Spleen (tissue), 11 donors: ENCODE results near the gene UMOD. TPM values are rescaled to one million over a fixed set of nuclear protein-coding genes. Genes with fewer than 3 reads are reported as not detected.
"Not testable (repeated sequence)": the region's sequence is repeated elsewhere in the genome, so short reads cannot be mapped to it uniquely, and the experiment has no call there.

ENCODE experiments used
- DNase-seq: peaks from one replicate; pipeline ENCODE4 v3.0.0-alpha.2; 2020
- H3K27ac ChIP-seq, 8 donors: fragments of 200-600 bp; sonication (generic) in 7 of 8; 1 replicate in 4 of 8; 2 replicates in 4 of 8; pipeline versions ENCODE4 v1.5.0 to v1.8.0; 2016 to 2021; ENCODE audit warnings: inconsistent platforms in 4 of 8, mild to moderate bottlenecking in 4 of 8, moderate library complexity in 1 of 8
- H3K27me3 ChIP-seq, 7 donors: fragments of 200-600 bp; sonication (generic) in 6 of 7; replicated peaks in 1 of 7; 1 replicate in 4 of 7; 2 replicates in 3 of 7; pipeline versions ENCODE4 v1.5.0 to v1.8.0; 2016 to 2021; ENCODE audit warnings: inconsistent platforms in 3 of 7, mild to moderate bottlenecking in 1 of 7
- H3K36me3 ChIP-seq, 6 donors: fragments of 200-600 bp; sonication (generic) in 5 of 6; 1 replicate in 4 of 6; 2 replicates in 2 of 6; pipeline versions ENCODE4 v1.5.0 to v1.8.0; 2016 to 2021; ENCODE audit warnings: inconsistent platforms in 2 of 6
- H3K4me1 ChIP-seq, 6 donors: fragments of 200-600 bp; sonication (generic) in 5 of 6; 1 replicate in 3 of 6; 2 replicates in 3 of 6; pipeline versions ENCODE4 v1.5.0 to v1.8.0; 2016 to 2021; ENCODE audit warnings: inconsistent platforms in 3 of 6
- H3K4me3 ChIP-seq, 8 donors: fragments of 200-600 bp; sonication (generic) in 7 of 8; 1 replicate in 4 of 8; 2 replicates in 4 of 8; pipeline versions ENCODE4 v1.5.0 to v1.8.0; 2016 to 2021; ENCODE audit warnings: inconsistent platforms in 4 of 8, mild to moderate bottlenecking in 4 of 8, moderate library complexity in 2 of 8
- H3K9me3 ChIP-seq, 8 donors: fragments of 200-600 bp; sonication (generic) in 7 of 8; 1 replicate in 4 of 8; 2 replicates in 4 of 8; pipeline versions ENCODE4 v1.5.0 to v1.8.0; 2016 to 2021; ENCODE audit warnings: inconsistent platforms in 4 of 8
- CTCF ChIP-seq, 11 experiments: fragments of 200-600 bp in 7 of 11; fragments of 450-650 bp in 4 of 11; sonication (generic) in 4 of 11; IDR thresholded peaks in 8 of 11; conservative IDR thresholded peaks in 3 of 11; 1 replicate in 7 of 11; 2 replicates in 4 of 11; pipeline versions ENCODE4 v1.4.0 to v1.8.0; 2016 to 2021; ENCODE audit warnings: antibody characterized with exemption in 11 of 11, inconsistent platforms in 4 of 11, mild to moderate bottlenecking in 1 of 11
- POLR2A ChIP-seq, 3 donors: fragments of 450-650 bp; IDR thresholded peaks; one replicate each; pipeline ENCODE4 v1.5.1; 2017; ENCODE audit warnings: antibody characterized with exemption in 3 of 3, mild to moderate bottlenecking in 1 of 3
- POLR2AphosphoS5 ChIP-seq, 3 donors: sonication (generic); formaldehyde crosslinking; IDR thresholded peaks; one replicate each; pipeline ENCODE4 v1.5.1; 2017; ENCODE audit warnings: antibody characterized with exemption in 3 of 3
- WGBS, 5 donors: extraction: QIAGEN DNeasy Blood & Tissue Kit in 3 of 5; methylation state at CpG; one replicate each; pipeline versions ENCODE4 v1.1.5 to v1.1.7; 2013 to 2018; 5-methylcytosine and 5-hydroxymethylcytosine counted together
- intact Hi-C: fragments of 100-400 bp; cut with DNase I; formaldehyde crosslinking; loops from one replicate; pipeline ENCODE4 v1.15.0; 2023; ENCODE audit warnings: low total_unique reads
- polyA plus RNA-seq, 3 donors: library from polyadenylated mRNA; stranded (reverse); fragments of 200-250 nt; gene quantifications; one replicate each; pipeline ENCODE4 v1.2.1, GENCODE V29; 2013
- total RNA-seq, 7 donors: library from RNA; depleted of rRNA in 3 of 7; stranded (reverse); fragments of >200 nt in 3 of 7; fragmentation: NEBNext Ultra II Directional in 4 of 7; extraction: Animal tissue kit (Norgen Biotek cat#: 25700) in 4 of 7; gene quantifications; one replicate each; pipeline versions ENCODE4 v1.1.0 to v1.2.1, GENCODE V29; 2016 to 2021
- donor health status: healthy with polysubstance abuse.
- donor health status: DM: no; HTN: no; CAD: no; lungs with moderate emphysema.
- donor health status: DM: no; HTN: no; CAD: no.
- donor health status: Bipolar disorder and iron deficiency.
- donor health status: healthy.
- donor health status: DM: no; HTN: no; CAD: no.
- donor health status: DM: yes; HTN: yes; CAD: no.

Gene UMOD
- total and polyA plus RNA-seq, 10 donors: 0.17 TPM; not detected in 9

DNA sequence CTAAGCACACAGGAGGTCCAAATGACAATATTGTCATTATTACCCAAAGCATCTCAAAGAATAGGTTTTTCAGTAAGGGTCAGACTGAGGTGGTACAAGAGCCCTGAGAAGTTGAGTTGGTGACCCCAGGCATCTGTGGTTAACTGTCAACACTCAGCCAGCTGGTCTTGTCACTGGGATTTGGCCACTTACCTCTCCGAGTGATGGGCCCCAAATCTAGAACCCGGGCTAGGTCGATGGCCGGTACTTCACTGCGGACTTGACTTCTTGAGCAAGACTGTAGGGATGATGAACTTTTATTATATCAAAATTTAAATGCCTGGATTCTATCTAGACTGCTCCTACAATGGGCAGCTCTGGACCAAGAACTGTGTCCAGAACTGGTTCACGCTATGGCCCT, 36.8 kb downstream of the UMOD start:
- intact Hi-C loops: no loop called here
- H3K27ac ChIP-seq: no peak overlapping the region
- H3K4me3 ChIP-seq: no peak overlapping the region
- TF ChIP-seq CTCF (IDR thresholded peaks at IDR 0.05 in 8 of 11, conservative IDR thresholded peaks at IDR 0.05 in 3 of 11): no peak
- no peak for TF ChIP-seq POLR2A (IDR thresholded peaks at IDR 0.05)
- no peak for TF ChIP-seq POLR2AphosphoS5 (IDR thresholded peaks at IDR 0.05)
- DNase-seq: no peak
- H3K36me3 ChIP-seq: no peaks in the 10 kb centered on the region
- 89 to 99% (median 93%) methylated on average over 6 of the region's 6 CpGs for WGBS, 5 donors
- H3K27me3 ChIP-seq: peaks cover 0 to 6% (median 0%) of the 10 kb centered on the region in 7 donors
- H3K4me1 ChIP-seq: no peaks in the 10 kb centered on the region
- no peaks in the 10 kb centered on the region for H3K9me3 ChIP-seq

GRCh38 chr16:20314575-20314974, 37.9 kb downstream of the UMOD start:
- Histone ChIP-seq H3K27me3 (peaks cover 0 to 6% (median 0%) of the 10 kb centered on the region in 7 donors), H3K36me3 (no peaks in the 10 kb centered on the region), H3K4me3 (no peak overlapping the region), H3K9me3 (no peaks in the 10 kb centered on the region), H3K27ac (no peak overlapping the region), H3K4me1 (no peaks in the 10 kb centered on the region)
- intact Hi-C loops: no loop called here
- 81 to 91% (median 86%) methylated on average over 3 of the region's 3 CpGs for WGBS, 5 donors
- TF ChIP-seq POLR2AphosphoS5 (IDR thresholded peaks at IDR 0.05) (no peak), CTCF (IDR thresholded peaks at IDR 0.05 in 8 of 11, conservative IDR thresholded peaks at IDR 0.05 in 3 of 11) (no peak), POLR2A (IDR thresholded peaks at IDR 0.05) (no peak)
- no peak for DNase-seq

- Histone ChIP-seq H3K27me3 (peaks cover 0 to 6% (median 0%) of the 10 kb centered on the region in 7 donors), H3K4me1 (no peaks in the 10 kb centered on the region), H3K27ac (no peak overlapping the region), H3K9me3 (no peaks in the 10 kb centered on the region), H3K36me3 (no peaks in the 10 kb centered on the region), H3K4me3 (no peak overlapping the region)
- 84 to 98% (median 91%) methylated on average over 3 of the region's 3 CpGs for WGBS, 5 donors
- TF ChIP-seq CTCF (IDR thresholded peaks at IDR 0.05 in 8 of 11, conservative IDR thresholded peaks at IDR 0.05 in 3 of 11): no peak
- TF ChIP-seq POLR2AphosphoS5 (IDR thresholded peaks at IDR 0.05): no peak
- no peak for TF ChIP-seq POLR2A (IDR thresholded peaks at IDR 0.05)
- intact Hi-C loops: no loop called here
- DNase-seq: no peak
Measured at GRCh38 chr16:20313741-20314140, 38.8 kb downstream of the UMOD start.

- H3K4me1 ChIP-seq, H3K9me3 ChIP-seq, H3K27me3 ChIP-seq, intact Hi-C loops, H3K4me3 ChIP-seq, DNase-seq, H3K36me3 ChIP-seq, H3K27ac ChIP-seq: not testable (repeated sequence)
- WGBS, 5 donors: 87 to 93% (median 89%) methylated on average over 7 of the region's 7 CpGs
Measured at GRCh38 chr16:20312536-20313095, 39.9 kb downstream of the UMOD start.

- no peak overlapping the region for H3K27ac ChIP-seq
- intact Hi-C loops: no loop called here
- no peak for DNase-seq
- H3K36me3 ChIP-seq: no peaks in the 10 kb centered on the region
- no peaks in the 10 kb centered on the region for H3K27me3 ChIP-seq
- TF ChIP-seq POLR2AphosphoS5 (IDR thresholded peaks at IDR 0.05) (no peak), CTCF (IDR thresholded peaks at IDR 0.05 in 8 of 11, conservative IDR thresholded peaks at IDR 0.05 in 3 of 11) (no peak), POLR2A (IDR thresholded peaks at IDR 0.05) (no peak)
- H3K9me3 ChIP-seq: no peaks in the 10 kb centered on the region
- 50 to 79% (median 75%) methylated on average over 2 of the region's 2 CpGs for whole genome bisulfite sequencing, 5 donors
- no peaks in the 10 kb centered on the region for H3K4me1 ChIP-seq
- H3K4me3 ChIP-seq: no peak overlapping the region
Measured at GRCh38 chr16:20311548-20311947, 41.0 kb downstream of the UMOD start.
